Panc1 (cell line): ENCODE measurements around the gene ZNF236. TPM values are rescaled to one million over a fixed set of nuclear protein-coding genes. Genes with fewer than 3 reads are reported as not detected.

Experiments
- ATAC-seq: fragments of 200-7000 bp; cut with Tn5 transposase; 2 replicates; pipeline ENCODE4 v1.9.1; 2020; ENCODE audit warnings: mild to moderate bottlenecking, moderate library complexity
- BruUV-seq: library from RNA; stranded (reverse); fragments of 400-500 nt; replicated peaks from 2 replicates; lab custom pipeline; 2021; lab: Mats Ljungman, UMichigan
- CTCF ChIA-PET: fragments of 300-600 bp; sonication (Branson Sonifier 250); formaldehyde crosslinking; loops from one replicate; lab custom pipeline; 2022; ENCODE audit warnings: antibody characterized with exemption; lab: Charles Lee
- POLR2A ChIA-PET: fragments of 300-600 bp; sonication (Branson Sonifier 250); formaldehyde crosslinking; loops from one replicate; lab custom pipeline; 2022; ENCODE audit warnings: antibody characterized with exemption; lab: Charles Lee
- DNase-seq: peaks from one replicate; pipeline ENCODE4 v3.0.0-alpha.2; 2010; ENCODE audit warnings: low read depth, low spot score
- H3K27ac ChIP-seq: 2 replicates; pipeline ENCODE4 v1.5.1; 2011; ENCODE audit warnings: mild to moderate bottlenecking, low read length, inconsistent platforms
- H3K27me3 ChIP-seq: fragments of 200-500 bp; sonication (Bioruptor generic); 2 replicates; pipeline ENCODE4 v1.6.0; 2014; ENCODE audit warnings: low read length, inconsistent platforms; ENCODE audit not compliant: control insufficient read depth, insufficient read depth
- H3K36me3 ChIP-seq: fragments of 200-500 bp; sonication (Bioruptor generic); 2 replicates; pipeline ENCODE4 v1.5.1; 2014; ENCODE audit warnings: inconsistent platforms, mild to moderate bottlenecking, low read length, moderate library complexity; ENCODE audit not compliant: control insufficient read depth, insufficient read depth
- H3K4me1 ChIP-seq: 2 replicates; pipeline ENCODE4 v1.5.1; 2011; ENCODE audit warnings: inconsistent platforms, mild to moderate bottlenecking, low read length, moderate library complexity; ENCODE audit not compliant: control insufficient read depth, insufficient read depth
- H3K4me3 ChIP-seq, 2 experiments: 2 replicates each; pipeline ENCODE4 v1.5.1; 2011 to 2012; ENCODE audit warnings: low read depth in 2 of 2, low read length in 2 of 2, mild to moderate bottlenecking in 2 of 2, inconsistent platforms in 1 of 2, moderate library complexity in 1 of 2
- H3K9me3 ChIP-seq: fragments of 200-500 bp; sonication (Bioruptor generic); 2 replicates; pipeline ENCODE4 v1.5.1; 2014; ENCODE audit warnings: low read depth, mild to moderate bottlenecking, inconsistent platforms, low read length, moderate library complexity; ENCODE audit not compliant: control insufficient read depth, insufficient read depth
- CTCF ChIP-seq: fragments of 450-650 bp; IDR thresholded peaks from 2 replicates; pipeline ENCODE4 v1.5.1; 2017; ENCODE audit warnings: mild to moderate bottlenecking
- POLR2AphosphoS5 ChIP-seq: IDR thresholded peaks from 2 replicates; pipeline ENCODE4 v1.6.1; 2012; ENCODE audit warnings: mild to moderate bottlenecking, low read depth, low read length, moderate library complexity
- REST ChIP-seq, 2 experiments: IDR thresholded peaks; 2 replicates each; pipeline ENCODE4 v1.6.1; 2011 to 2012; ENCODE audit warnings: low read depth in 2 of 2, control low read depth in 1 of 2, low read length in 1 of 2, mild to moderate bottlenecking in 1 of 2, moderate library complexity in 1 of 2; ENCODE audit not compliant: insufficient read depth in 1 of 2
- SIN3A ChIP-seq: IDR thresholded peaks from 2 replicates; pipeline ENCODE4 v1.6.1; 2012; ENCODE audit warnings: low read depth, mild to moderate bottlenecking, low read length, moderate library complexity, borderline replicate concordance; ENCODE audit not compliant: insufficient read depth
- TCF7L2 ChIP-seq: IDR thresholded peaks from 2 replicates; pipeline ENCODE4 v1.6.1; 2011; ENCODE audit warnings: mild to moderate bottlenecking, low read depth, low read length, inconsistent platforms
- in situ Hi-C: cut with HindIII; loops from 2 replicates; pipeline ENCODE4 v1.10.0; 2016; ENCODE audit warnings: low sequenced_read_pairs, low pct_unique_long_range_greater_than_20kb
- intact Hi-C: fragments of 100-400 bp; cut with micrococcal nuclease; formaldehyde crosslinking; loops from one replicate; pipeline ENCODE4 v1.10.0; 2022; ENCODE audit not compliant: unreplicated experiment
- total RNA-seq: library from RNA; stranded (reverse); gene quantifications from one replicate; pipeline ENCODE4 v1.2.1, GENCODE V29; 2021; ENCODE audit not compliant: unreplicated experiment

The ZNF236 gene
- total RNA-seq, 1 experiment from 2014 or later: 32.2 TPM

GRCh38 chr18:76844144-76844543, 21.8 kb downstream of the ZNF236 start:
- DNase-seq (no peak), ATAC-seq (no peak)
- Histone ChIP-seq H3K27ac (no peak overlapping the region), H3K9me3 (no peaks in the 10 kb centered on the region), H3K27me3 (no peaks in the 10 kb centered on the region), H3K4me3 (no peak overlapping the region), H3K4me1 (peaks cover 24% of the 10 kb centered on the region), H3K36me3 (no peaks in the 10 kb centered on the region)
- TF ChIP-seq CTCF: no peak
- no peak for TF ChIP-seq SIN3A
- no peak for TF ChIP-seq TCF7L2
- TF ChIP-seq REST (IDR thresholded peaks at IDR 0.05; ENCODE audit: insufficient read depth in 1 of 2, low read depth in 2 of 2, low read length in 1 of 2): no peak
- no peak for TF ChIP-seq POLR2AphosphoS5
- intact Hi-C loops (no loop called here), in situ Hi-C loops (no loop called here)
- ChIA-PET CTCF (no interaction called here), POLR2A (no interaction called here)
- no TSS peak for BruUV-seq

GRCh38 chr18:76844742-76845477, 22.6 kb downstream of the ZNF236 start:
- TSS peak; percentile 42 for BruUV-seq
- in situ Hi-C loops: no loop called here
- ChIA-PET CTCF (interaction anchor here (0.5 kb wide), 1 partner anchor 266 kb away, joined by 4 read pairs; no protein-coding TSS in a partner anchor), POLR2A (no interaction called here)
- no peak for TF ChIP-seq CTCF
- no peak for TF ChIP-seq TCF7L2
- no peak for TF ChIP-seq REST (IDR thresholded peaks at IDR 0.05; ENCODE audit: insufficient read depth in 1 of 2, low read depth in 2 of 2, low read length in 1 of 2)
- no peak for TF ChIP-seq SIN3A
- no peak for TF ChIP-seq POLR2AphosphoS5
- DNase-seq (no peak), ATAC-seq (peak; percentile 67)
- Histone ChIP-seq H3K4me3 (no peak overlapping the region), H3K27ac (no peak overlapping the region), H3K36me3 (no peaks in the 10 kb centered on the region), H3K27me3 (no peaks in the 10 kb centered on the region), H3K4me1 (peaks cover 17% of the 10 kb centered on the region), H3K9me3 (no peaks in the 10 kb centered on the region)
- intact Hi-C loops: no loop called here
